HG03066 (cell line): ENCODE data around the gene RPA1.

Experiments
- ATAC-seq: cut with Tn5 transposase; IDR thresholded peaks from one replicate; pipeline ENCODE4 v1.9.1; 2021; ENCODE audit warnings: low read depth; ENCODE audit not compliant: unreplicated experiment

The RPA1 gene

GRCh38 chr17:1907216-1907631, 77.4 kb downstream of the RPA1 start:
- ATAC-seq, result no peak

DNA sequence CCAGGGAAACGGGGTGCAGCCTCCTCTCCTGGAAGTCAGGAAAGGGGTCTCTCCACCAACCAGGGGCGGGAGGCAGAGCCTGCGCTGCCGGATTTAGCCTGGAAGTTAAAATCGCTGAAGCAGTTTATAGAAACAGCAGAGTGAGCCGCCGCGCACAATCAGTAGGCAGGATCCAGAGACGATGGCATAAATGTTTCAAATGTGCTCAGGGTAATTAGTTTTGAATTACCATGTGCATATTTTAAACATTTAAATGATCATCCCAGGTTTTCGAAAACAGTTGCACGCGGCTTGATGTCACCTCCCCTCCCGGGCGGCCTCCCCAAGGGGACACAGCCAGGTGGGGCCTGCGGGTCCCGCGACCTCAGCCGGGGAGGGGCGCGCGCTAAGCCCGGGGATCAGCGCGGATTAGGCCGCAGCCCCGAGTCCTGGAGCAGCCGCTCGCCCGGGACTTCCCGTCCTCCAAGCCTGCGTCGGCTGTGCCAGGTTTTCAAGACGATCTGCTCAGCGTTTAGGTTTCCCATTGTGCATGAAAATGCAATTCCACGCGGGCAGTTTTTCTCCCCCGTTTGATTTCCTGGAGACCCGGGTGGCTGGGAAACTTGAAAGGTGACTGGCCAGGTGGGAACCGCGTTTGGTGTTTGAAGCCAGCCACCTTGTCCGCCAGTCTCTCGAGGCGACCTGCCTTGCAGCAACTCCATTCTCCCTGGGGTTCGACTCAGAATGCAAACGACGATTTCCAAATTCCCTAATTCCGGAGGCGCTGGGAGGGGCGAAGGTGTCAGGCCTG, 78.3 kb downstream of the RPA1 start:
- no peak for ATAC-seq

DNA sequence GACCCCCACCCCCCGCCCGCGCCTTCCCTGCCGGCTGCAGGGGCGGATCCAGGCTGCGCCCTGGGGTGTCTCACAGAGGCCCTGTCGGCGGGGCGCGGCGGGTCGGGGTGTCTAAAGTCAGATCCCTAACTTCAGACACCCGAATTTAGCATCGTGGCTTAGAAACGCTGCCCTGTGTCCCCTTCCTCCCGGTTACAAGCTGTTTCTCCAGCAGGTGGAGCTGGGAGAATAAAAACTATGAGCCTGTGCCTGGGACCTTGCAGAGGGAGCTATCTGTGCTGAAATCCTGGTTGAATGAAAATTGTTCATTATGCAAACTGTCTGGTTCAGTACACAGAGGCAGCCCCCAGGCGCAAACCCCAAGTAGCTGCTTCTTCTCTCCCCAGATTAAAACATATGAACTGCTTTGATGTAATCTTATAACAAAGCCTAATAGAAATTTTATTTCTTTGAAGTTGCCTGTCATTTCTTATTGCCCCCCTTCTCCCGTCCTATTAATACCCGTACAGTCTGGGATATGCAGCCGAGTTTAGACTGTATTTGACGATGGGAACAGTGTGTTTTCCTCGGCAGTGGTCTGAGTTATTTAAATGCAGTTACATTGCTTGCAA, 79.0 kb downstream of the RPA1 start:
- ATAC-seq, result no peak

DNA sequence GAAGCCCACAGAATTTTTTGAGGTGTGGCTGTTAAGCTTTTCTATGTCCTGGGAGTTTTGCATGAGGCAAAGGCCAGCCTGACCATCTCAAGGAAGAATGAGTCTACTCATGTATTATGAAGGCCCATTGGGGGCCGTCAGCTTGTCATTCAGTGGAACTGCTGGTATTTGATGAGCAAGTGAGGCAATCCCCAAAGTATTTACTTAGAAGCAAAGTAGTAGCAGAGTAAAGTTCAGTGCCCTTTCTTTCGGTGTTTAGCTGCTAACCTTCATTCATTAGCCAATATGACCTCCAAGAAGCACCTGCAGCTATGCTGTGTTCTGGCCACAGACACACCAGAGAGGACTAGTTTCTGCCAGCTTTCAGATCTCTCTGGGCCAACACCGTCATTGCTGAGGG, 80.2 kb downstream of the RPA1 start:
- ATAC-seq, result no peak

DNA sequence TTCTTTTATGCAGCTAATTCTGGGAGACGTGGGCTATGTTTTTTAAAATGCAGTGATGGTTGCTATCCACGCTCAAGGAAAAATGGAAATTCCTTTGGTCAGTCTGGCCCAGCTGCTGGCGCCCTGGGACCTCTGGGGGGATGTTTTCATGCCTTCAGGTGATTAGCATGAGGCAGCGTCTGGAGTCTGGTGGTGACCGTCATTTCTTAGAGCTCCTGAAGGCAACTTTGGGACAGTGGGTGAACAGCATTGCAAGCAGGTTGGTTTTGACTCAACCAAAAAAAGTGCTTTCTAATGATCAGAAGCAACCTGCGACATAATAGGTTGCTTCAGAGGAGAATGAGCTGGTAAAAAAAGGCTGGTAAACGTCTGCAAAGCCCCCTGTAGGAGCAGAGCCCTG, 82.3 kb downstream of the RPA1 start:
- ATAC-seq, result no peak

GRCh38 chr17:1913702-1914101, 83.9 kb downstream of the RPA1 start:
- no peak for ATAC-seq

GRCh38 chr17:1914661-1915083, 84.9 kb downstream of the RPA1 start:
- ATAC-seq, result no peak

DNA sequence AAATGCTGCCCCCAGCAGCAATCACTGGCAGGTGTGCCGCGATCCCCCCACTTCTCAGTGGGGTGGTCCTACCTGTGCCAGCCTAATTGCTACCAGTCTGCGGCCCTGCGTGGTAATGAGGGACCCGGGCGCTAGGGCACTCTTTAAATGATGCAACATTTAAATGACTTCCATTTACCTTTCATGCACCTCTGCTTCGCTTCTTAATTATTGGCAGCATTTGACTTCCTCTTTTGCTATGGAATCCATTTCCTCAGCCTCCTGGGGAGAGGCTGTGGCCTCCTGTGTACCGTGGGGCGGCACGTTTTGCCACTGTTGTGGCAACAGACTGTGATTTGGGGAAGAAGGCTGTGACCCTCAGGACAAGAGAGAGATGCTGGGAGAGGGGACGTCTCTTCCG, 86.1 kb downstream of the RPA1 start:
- no peak for ATAC-seq

- no peak for ATAC-seq
Measured at GRCh38 chr17:1916316-1916715, 86.5 kb downstream of the RPA1 start.

DNA sequence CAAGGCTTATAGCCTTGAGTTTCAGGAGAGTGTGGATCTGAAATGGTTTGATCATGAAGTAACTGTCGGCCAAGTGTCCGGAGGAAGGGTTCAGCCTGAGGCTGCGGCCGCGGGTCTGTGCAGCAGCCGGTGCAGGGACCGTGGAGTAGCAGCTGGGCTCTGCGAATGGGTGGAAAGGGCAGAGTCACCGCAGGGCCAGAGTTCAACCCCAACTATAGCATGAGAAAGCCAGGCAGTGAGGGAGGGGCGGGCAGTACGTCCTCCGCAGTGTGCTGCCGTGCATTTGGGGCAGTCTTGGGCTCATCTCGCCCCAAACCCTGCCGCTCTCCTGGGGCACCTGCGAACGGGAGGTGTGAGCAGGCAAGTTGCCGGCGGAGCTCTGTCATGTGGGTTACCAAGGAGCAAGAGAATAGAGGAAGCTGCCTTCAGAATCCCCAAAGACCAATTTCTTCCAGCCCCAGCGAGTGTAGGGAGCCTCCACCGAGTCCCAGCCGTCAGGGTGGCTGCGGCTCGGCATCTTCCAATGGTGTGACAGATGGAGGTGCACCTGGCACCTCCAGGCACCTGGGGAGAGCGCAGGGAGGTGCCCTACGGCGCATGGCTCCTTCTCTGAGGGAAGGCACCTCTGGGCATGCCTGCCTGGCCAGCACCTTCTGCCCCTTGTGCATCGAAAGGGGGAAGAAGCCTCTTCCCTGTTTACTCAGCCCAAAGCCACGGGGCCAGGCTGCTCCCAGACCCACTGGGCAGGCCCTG, 87.3 kb downstream of the RPA1 start:
- ATAC-seq, result no peak

GRCh38 chr17:1918346-1919162, 88.7 kb downstream of the RPA1 start:
- no peak for ATAC-seq

DNA sequence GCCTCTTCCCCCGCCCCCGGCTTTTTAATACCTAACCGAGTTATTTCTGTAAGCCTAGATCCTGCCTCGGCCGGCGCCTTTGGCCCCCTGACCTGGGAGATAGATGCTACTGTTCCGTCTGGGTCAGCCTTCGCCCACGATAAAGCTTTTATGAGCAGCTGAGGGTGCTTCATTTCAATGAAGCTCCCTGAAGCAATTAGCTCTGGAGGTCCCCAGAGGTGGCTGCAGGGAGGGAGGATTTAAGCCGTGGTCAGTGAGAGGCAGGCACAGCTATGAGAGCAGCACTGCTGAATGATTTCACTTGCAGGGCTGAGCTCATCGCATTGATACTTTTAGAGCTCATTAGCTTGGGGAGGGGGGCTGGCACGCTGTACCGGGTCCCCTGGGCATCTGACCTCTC, 89.4 kb downstream of the RPA1 start:
- no peak for ATAC-seq

DNA sequence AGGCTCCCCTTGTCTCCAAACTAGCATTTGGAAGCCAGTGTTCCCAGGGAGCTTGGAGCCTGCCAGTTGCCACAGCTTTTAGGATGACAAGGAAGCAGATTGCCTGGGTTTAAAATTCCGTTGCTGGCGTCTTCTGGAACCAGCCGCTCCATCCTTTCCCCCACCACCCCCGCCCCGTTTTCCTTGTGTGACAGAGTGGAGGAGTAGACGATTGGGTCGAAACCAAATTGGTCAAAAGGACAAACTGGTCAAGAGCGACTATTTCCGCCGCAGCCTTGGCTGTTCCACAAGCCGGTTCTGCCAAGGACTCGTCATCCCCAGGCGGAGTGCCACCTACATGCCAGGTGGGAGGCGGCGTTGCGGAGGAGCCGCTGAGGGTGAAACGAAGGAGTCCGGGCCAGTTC, 91.1 kb downstream of the RPA1 start:
- ATAC-seq, result no peak

DNA sequence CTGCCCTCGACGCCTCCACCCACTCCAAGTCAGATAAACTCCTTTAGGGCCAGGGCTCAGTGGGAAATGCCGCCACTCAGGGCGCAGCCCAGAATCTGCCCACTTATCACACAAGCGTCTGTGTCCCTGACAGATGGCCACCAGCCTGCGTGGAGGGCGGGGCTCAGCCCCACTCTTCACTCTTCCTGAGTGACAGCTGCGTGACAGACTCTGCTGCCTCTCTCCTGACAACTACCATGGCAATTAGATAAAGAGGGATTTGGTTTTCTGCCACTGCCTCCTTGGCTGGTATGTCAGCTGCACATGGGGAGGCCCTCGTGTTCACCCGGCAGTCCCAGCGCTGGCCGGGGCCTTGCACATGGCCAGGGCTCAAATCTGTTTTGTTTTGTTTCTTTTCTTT, 99.2 kb downstream of the RPA1 start:
- ATAC-seq, result no peak

- no peak for ATAC-seq
Measured at GRCh38 chr17:1930337-1930645, 100.5 kb downstream of the RPA1 start.

DNA sequence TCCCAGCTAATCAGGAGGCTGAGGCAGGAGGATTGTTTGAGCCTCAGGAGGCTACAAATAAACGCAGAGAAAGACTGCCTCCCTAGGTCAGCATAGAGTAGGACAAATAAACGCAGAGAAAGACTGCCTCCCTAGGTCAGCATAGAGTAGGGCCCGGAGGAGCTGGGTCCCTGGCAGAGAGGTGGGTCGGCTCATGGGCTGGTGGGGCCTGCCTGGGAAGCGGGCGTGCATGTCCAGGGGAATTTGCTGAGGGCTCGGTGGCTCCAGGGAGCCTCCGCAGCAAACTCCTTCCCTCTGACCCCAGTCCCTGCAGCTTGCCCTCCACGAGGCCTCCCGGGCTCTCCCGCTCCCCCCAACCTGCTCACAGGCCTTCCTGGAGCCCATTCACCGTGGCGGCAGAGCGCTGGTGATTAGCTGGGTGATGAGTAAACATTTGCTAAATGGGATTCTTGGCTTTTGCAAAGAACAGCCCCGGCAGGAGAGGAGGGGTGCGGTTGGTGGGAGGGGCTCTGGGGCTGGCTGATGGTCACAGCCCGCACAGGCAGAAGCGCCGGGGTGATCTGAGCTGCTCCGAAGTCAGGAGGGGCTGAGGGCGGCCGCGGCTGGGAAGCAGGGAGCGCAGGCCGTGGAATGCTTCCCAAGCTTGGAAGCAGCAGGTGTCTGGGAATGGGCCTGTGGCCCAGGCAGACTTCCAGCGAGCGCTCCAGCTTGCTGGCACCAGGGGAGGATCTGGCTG, 102.2 kb downstream of the RPA1 start:
- ATAC-seq, result no peak

DNA sequence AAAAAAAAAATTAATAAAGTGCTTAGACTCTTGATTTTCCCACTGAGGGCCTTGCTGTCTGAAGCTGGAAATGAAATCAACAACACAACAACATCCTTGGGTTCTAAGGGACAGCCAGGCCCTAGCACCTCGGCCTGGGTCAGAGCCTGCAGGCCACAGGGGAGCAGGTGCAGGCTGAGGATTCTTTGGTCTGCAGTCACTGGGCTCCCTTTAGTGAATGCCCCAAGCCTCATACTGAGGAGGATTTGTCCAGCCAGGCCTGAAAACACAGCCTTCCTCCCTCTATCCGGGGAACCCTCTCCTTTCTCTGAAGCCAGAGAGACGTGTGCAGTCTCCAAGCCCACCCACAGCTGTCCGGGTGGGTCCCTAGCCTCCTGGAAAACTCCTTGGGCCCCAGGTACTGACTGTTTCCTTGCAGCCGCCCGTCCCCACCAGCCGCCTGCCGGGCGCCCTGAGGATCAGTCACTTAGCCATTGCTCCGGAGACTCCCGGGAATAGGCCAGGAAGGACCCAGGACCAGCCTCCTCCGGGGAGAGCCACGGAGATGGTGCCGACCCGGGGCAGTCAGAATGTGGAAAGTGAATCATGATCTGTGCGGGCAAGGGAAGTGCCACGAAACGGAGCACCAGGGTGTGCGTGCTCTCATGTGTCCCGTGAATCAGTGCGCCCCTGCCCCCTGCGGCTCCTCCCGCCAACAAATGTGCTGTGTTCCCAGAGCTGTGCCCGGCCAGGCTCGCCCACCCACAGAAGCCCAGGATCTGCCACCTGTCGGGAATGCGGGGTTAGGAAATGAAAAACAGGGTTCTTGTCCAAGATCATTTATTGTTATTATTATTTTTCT, 104.3 kb downstream of the RPA1 start:
- ATAC-seq, result no peak

DNA sequence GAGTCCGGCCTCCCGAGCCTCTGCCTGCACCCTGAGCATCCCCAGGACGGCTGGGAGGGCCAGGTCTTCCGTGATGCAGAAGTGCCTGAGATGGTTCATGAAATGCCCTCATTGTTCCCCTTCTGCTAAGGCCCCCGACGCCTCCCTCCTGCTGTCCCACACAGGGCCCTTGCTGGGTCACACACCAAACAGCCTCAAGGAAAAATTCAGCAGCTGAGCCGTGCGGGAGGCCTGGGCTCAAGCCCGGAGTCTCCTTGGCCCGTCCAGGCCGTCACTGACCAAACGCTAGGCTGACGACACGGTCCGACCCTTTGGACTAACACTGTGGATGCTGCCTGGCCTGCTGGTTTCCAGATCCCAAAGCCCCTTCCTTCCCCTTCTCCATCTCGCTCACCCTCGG, 105.1 kb downstream of the RPA1 start:
- ATAC-seq, result no peak

- ATAC-seq, result no peak
Measured at GRCh38 chr17:1936766-1937165, 107.0 kb downstream of the RPA1 start.
